ENCODE results near the gene OCIAD2.
A peak's percentile ranks its signal among the peaks of the same experiment; 100 is the strongest.

OCIAD2 gene, protein sequence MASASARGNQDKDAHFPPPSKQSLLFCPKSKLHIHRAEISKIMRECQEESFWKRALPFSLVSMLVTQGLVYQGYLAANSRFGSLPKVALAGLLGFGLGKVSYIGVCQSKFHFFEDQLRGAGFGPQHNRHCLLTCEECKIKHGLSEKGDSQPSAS

DNA sequence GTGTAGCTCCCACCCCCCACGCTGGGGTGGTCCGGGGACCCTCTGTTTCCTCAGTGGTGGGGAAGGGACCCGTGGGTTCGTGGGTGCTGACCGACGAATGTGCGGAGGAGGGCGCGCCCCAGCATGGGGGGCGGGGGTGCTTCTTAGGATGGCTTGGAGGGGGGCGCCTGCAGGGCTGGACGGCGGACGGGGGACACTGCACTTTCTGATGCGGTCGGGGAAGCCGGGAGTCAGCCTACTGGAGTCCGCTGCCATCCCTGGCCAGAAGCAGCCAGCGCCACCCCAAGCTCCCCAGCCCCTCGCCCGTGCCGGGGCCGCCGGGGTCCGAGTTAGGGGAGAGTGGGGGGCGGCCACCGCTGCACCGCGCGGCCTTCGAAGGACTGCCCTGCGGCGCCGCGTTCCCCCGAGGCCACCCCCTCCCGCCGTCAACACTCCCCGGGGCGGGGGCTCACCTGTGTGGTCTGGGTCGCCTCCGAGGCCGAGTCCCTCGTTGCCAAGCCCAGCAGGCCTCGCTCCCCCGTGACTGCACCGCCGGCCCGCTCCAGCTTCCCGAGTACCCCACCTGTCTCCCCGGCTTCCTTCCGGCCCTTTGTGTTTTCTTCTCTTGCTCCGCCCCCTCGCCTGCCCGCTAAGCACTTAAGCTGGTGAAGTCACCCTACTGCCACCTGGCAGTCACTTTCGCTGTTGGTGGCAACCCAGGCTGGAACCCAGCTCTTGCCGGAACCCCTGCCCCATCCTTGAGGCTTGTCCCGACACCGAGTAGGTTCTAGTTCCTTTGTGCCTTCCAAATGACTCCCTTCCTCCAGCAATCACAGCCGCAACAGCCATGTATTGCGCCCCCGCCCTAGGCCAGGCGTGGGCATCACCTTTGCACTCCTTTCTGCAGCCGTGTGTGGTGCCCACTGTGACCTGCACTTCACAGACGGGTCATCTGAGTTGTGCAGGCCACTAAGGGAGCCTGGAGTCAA, at the start of gene OCIAD2:
Gene OCIAD2, minus strand, starts transcription at position 569 of the 968 bp plus-strand sequence. CDS start 2,225 bp downstream, outside the sequence.
- CTCF ChIA-PET: interaction anchor here (0.7 to 1.9 kb wide), 4 partner anchors 39 to 328 kb away, joined by 3 to 7 read pairs (median 4); no protein-coding TSS in a partner anchor
- peak within 1 kb of the TSS; percentile 82 for H3K4me3 Mint-ChIP-seq
- H3K4me1 Mint-ChIP-seq: peaks cover 41% of the 10 kb centered on the region
- DNase-seq: peak; percentile 91
- peaks cover 30% of the 10 kb centered on the region for H3K36me3 Mint-ChIP-seq
- H3K27ac Mint-ChIP-seq: peak within 1 kb of the TSS; percentile 84
- no peaks in the 10 kb centered on the region for H3K9me3 Mint-ChIP-seq
- no peaks in the 10 kb centered on the region for H3K27me3 Mint-ChIP-seq

DNA sequence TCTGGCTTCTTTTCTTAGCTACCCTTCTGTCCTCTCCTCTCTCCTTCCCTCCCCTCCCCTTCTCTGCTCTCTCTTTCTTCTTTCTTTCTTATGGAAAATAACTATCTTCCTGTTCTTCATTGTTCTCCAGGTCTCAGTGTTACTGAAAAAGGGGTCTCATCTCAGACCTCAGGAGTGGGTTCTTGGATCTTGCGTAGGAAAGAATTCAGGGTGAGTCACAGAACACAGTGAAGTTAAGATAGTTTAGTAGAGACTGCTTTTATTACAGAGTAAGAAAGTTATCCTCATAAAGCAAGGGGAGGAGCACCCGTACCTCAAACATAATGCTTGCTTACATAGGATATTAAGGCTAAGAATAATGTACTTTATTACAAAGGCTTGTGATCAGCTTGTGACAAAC, 47.7 kb upstream of the OCIAD2 start:
- H3K4me1 Mint-ChIP-seq: no peaks in the 10 kb centered on the region
- CTCF ChIA-PET: interaction anchor here (0.5 kb wide), 1 partner anchor 376 kb away, joined by 3 read pairs; no protein-coding TSS in a partner anchor
- H3K27me3 Mint-ChIP-seq: peaks cover 2% of the 10 kb centered on the region
- H3K4me3 Mint-ChIP-seq: no peak overlapping the region
- no peak overlapping the region for H3K27ac Mint-ChIP-seq
- DNase-seq: no peak
- H3K9me3 Mint-ChIP-seq: no peaks in the 10 kb centered on the region
- H3K36me3 Mint-ChIP-seq: no peaks in the 10 kb centered on the region

DNA sequence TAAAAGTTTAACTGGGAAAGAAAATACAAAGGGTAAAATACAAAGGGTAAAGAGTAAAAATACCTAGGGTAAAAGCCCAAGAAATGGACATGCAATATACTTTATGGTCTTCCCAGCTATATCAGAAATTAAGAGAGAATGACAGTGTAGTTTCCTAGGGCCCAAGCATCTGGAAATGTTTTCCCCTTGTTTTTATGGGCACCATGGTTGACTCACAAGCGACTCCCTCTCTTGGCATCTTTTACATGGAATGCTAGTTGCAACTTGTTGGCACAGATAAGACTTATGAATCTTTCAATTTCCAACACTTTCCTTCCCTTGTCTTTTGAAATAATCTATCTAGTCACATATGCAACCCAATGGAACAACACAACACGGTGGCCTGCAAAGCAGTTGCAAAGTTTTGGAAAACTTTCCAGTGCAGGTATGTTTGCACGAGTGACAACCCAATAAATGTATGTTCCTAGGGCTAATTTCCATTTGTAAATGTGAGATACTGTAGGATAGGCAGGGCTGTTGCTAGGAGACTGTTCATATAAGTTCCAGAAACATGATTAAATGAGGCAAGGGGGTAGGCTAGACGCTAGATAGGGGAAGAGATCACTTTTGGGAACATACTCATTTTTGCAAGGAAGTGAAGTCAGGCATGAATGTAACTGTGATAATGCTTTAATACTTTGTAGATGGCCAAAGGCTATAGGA, 43.1 kb upstream of the OCIAD2 start:
- H3K9me3 Mint-ChIP-seq: no peaks in the 10 kb centered on the region
- CTCF ChIA-PET: no interaction called here
- H3K4me3 Mint-ChIP-seq: no peak overlapping the region
- peaks cover 4% of the 10 kb centered on the region for H3K4me1 Mint-ChIP-seq
- DNase-seq: no peak
- H3K27ac Mint-ChIP-seq: no peak overlapping the region
- no peaks in the 10 kb centered on the region for H3K36me3 Mint-ChIP-seq
- H3K27me3 Mint-ChIP-seq: no peaks in the 10 kb centered on the region

DNA sequence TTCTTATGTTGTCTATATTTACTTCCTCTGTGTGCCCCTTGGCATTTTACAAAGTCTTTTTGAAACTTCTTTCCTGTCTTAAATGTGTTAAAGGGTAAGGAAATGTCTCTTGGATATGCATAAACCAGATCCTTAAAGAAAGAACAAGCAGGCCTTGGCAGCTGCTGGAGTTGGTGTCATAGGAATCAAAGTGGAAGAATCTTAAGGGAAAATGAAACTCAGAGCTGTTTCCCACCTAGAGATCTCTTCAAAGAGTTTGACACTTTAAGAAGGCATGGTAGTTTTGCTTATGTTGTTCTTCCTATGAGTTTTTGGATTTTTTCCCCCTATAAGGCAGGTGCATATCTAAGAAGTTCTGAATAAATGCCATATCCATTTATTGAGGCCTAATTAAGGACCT, 42.5 kb upstream of the OCIAD2 start:
- no peaks in the 10 kb centered on the region for H3K27me3 Mint-ChIP-seq
- H3K4me3 Mint-ChIP-seq: no peak overlapping the region
- CTCF ChIA-PET: no interaction called here
- H3K9me3 Mint-ChIP-seq: no peaks in the 10 kb centered on the region
- H3K27ac Mint-ChIP-seq: no peak overlapping the region
- peaks cover 10% of the 10 kb centered on the region for H3K4me1 Mint-ChIP-seq
- no peaks in the 10 kb centered on the region for H3K36me3 Mint-ChIP-seq
- no peak for DNase-seq

DNA sequence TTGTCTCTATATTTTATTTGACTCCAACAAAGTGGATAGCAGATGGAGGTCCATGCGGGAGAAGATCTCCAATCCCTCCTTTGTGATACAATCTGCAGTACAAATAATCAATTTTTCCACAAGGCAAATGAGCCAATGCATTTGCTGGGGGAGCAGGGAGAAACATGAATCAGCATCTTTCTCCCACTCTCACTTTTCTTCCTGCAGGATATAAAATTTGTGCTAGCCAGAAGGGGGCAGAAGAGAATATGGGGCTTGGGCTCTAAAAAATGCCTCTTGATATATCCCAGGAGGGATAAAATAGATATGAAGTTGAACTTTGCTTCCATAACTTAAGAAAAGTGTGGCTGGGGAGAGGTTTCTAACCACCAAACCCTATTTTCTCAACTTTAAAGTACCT, 41.2 kb upstream of the OCIAD2 start:
- Mint-ChIP-seq H3K27ac (no peak overlapping the region), H3K36me3 (no peaks in the 10 kb centered on the region), H3K27me3 (peaks cover 5% of the 10 kb centered on the region), H3K9me3 (no peaks in the 10 kb centered on the region), H3K4me1 (peaks cover 12% of the 10 kb centered on the region), H3K4me3 (no peak overlapping the region)
- DNase-seq: no peak
- CTCF ChIA-PET: interaction anchor here (2.0 kb wide), 1 partner anchor 11 kb away, joined by 4 read pairs; no protein-coding TSS in a partner anchor

DNA sequence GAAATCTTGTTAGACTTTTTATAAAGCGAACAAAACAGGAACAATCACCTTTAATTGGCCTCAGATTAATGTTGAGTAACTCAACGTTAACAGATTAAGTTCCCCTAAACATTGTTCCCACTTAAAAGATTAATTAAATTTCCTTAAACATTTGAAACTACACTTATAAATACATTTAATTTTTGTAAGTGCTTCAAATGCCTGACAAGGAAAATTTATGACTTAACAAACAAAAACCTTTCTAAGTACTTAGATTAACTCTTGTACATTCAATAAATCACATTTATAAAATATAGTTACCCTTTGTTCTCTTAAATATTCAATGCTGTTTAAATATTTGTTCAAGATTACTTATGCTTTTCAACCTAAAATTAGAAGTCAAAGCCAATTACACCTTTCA, 39.4 kb upstream of the OCIAD2 start:
- H3K36me3 Mint-ChIP-seq: no peaks in the 10 kb centered on the region
- H3K9me3 Mint-ChIP-seq: no peaks in the 10 kb centered on the region
- CTCF ChIA-PET: interaction anchor here (2.0 kb wide), 1 partner anchor 12 kb away, joined by 4 read pairs; no protein-coding TSS in a partner anchor
- DNase-seq: no peak
- peaks cover 12% of the 10 kb centered on the region for H3K4me1 Mint-ChIP-seq
- H3K27ac Mint-ChIP-seq: no peak overlapping the region
- no peak overlapping the region for H3K4me3 Mint-ChIP-seq
- peaks cover 14% of the 10 kb centered on the region for H3K27me3 Mint-ChIP-seq

DNA sequence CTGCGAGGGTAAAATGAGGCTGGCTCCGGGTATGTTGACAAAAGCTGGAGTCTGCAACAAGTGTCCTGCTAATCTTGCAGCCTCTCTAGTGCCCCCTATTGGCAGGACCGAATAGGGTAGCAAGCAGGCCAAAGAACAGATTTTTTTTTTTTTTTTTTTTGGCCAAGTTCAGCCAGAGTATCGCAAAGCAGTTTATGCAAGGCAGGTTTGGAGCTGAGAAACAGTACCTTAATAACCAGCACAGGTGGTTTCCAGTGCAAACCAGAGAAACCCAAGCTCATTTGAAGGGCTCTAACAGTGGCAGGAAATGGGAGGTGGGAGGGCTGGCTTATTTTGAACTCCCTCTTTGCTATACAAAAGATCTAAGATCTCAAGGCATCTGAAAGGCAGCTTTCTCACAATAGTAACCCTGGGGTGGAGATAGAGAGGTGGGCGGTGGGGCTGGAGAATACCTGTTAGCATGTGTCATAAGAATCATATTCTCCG, 38.2 kb upstream of the OCIAD2 start:
- H3K4me1 Mint-ChIP-seq: peaks cover 12% of the 10 kb centered on the region
- H3K9me3 Mint-ChIP-seq: no peaks in the 10 kb centered on the region
- CTCF ChIA-PET: interaction anchor here (0.6 to 2.3 kb wide), 18 partner anchors 8 to 546 kb away, joined by 3 to 7 read pairs (median 4); partner anchors contain the start of genes FRYL and OCIAD2
- peak; percentile 68 for DNase-seq
- no peaks in the 10 kb centered on the region for H3K36me3 Mint-ChIP-seq
- no peak overlapping the region for H3K4me3 Mint-ChIP-seq
- H3K27me3 Mint-ChIP-seq: peaks cover 14% of the 10 kb centered on the region
- H3K27ac Mint-ChIP-seq: no peak overlapping the region

DNA sequence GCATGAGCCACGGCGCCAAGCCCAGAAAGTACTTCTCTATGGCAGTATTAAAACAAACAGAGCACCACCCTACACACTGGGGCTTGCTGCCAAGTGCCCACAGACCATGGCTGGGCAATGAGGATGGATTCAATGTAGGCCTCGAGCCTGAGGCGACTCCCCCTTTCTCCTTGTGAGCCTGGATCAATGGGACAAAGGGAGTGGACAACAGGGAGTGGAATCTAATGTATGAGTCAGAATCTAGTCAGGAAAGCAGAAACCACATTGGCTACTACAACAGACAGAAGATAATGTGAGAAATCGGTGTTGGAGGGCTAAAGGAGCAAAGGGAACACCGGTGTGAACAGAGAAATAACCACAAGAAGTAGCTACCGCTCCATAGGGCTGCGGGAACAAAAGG, 37.7 kb upstream of the OCIAD2 start:
- no peak overlapping the region for H3K4me3 Mint-ChIP-seq
- no peak for DNase-seq
- H3K27me3 Mint-ChIP-seq: peaks cover 14% of the 10 kb centered on the region
- peaks cover 12% of the 10 kb centered on the region for H3K4me1 Mint-ChIP-seq
- CTCF ChIA-PET: interaction anchor here (0.8 to 2.3 kb wide), 11 partner anchors 8 to 366 kb away, joined by 3 to 7 read pairs (median 4); partner anchors contain the start of gene FRYL
- H3K9me3 Mint-ChIP-seq: no peaks in the 10 kb centered on the region
- no peaks in the 10 kb centered on the region for H3K36me3 Mint-ChIP-seq
- peak overlapping the region; percentile 33 for H3K27ac Mint-ChIP-seq

DNA sequence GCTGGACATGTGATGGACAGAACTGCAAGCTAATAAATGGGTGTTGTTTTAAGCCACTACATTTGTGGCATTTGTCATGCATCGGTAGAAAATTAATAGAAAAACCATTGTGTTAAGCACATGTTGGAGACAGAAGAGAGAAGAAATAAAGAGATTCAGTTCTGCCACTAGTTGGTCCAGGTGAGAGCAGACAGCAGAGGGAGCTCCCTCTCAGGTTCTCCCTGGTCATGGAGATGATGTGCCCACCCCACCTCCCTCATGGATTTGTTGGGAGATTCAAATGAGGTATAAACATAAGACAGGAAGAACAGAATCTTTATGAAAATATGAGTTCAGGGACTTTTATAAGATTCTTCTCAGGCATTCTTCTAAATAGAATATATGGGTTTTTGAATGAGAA, 36.8 kb upstream of the OCIAD2 start:
- no peak overlapping the region for H3K27ac Mint-ChIP-seq
- H3K4me3 Mint-ChIP-seq: no peak overlapping the region
- H3K9me3 Mint-ChIP-seq: no peaks in the 10 kb centered on the region
- H3K27me3 Mint-ChIP-seq: peaks cover 14% of the 10 kb centered on the region
- CTCF ChIA-PET: interaction anchor here (0.8 to 2.3 kb wide), 4 partner anchors 12 to 365 kb away, joined by 3 to 6 read pairs (median 4); no protein-coding TSS in a partner anchor
- DNase-seq: no peak
- no peaks in the 10 kb centered on the region for H3K36me3 Mint-ChIP-seq
- H3K4me1 Mint-ChIP-seq: peaks cover 12% of the 10 kb centered on the region

DNA sequence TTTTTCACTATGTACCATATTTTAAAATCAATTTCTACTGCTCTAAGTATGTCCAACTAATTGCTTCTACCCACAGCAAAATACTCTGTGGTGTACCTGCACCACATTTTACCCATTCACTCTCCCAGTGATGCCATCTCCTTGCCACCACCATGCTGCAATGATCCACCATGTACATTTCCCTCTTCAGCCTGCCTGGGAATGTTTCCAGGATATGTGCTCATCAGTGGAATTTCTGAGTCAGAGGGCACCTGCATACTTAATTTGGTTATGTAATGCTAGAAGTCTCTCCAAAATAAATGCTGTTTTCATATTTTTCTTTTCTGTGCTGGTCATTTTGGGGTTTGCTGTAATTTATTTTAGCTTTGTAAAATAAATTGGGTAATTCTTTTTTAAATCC, 33.2 kb upstream of the OCIAD2 start:
- Mint-ChIP-seq H3K9me3 (peaks cover 2% of the 10 kb centered on the region), H3K4me3 (no peak overlapping the region), H3K27me3 (peaks cover 14% of the 10 kb centered on the region), H3K36me3 (no peaks in the 10 kb centered on the region), H3K27ac (no peak overlapping the region), H3K4me1 (peaks cover 8% of the 10 kb centered on the region)
- CTCF ChIA-PET: no interaction called here
- no peak for DNase-seq

DNA sequence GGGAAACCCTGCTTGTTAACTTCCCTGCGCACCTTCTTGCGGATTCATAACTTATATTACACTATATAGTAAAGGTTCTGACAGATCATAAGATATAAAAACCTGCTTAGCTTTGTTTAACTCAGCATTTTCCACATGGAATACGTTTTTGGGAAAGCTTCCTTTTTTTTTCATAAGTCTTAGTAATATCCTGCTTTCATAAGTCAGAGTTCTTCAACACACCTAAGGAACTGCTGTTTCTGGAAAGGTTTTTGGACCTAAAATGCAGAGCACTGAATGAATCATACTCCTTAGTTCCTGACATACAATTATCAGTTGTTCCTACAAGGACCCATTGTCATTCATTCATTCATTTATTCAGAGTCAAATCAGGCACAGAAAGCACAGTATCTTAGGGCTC, 32.3 kb upstream of the OCIAD2 start:
- DNase-seq: no peak
- CTCF ChIA-PET: no interaction called here
- H3K27me3 Mint-ChIP-seq: peaks cover 14% of the 10 kb centered on the region
- peaks cover 2% of the 10 kb centered on the region for H3K9me3 Mint-ChIP-seq
- H3K4me3 Mint-ChIP-seq: no peak overlapping the region
- H3K4me1 Mint-ChIP-seq: no peaks in the 10 kb centered on the region
- no peak overlapping the region for H3K27ac Mint-ChIP-seq
- no peaks in the 10 kb centered on the region for H3K36me3 Mint-ChIP-seq

DNA sequence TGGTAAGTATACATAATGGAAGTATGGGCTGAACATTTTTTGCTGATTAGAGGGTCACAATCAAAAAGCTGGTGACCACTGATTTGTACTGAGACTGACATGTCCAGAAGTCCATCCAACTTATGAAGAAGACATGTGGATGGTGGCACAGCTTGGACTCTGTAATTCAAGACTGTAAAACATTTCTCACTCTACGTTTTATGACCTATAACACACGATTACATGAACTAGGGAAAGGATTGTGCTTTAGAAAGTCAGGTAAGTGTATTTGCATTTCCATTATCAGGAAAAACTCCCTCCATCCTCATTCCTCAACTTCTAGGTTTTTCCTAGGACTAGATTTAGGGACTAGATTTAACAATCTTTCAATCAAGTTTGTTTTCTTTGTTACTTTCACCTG, 30.5 kb upstream of the OCIAD2 start:
- H3K36me3 Mint-ChIP-seq: no peaks in the 10 kb centered on the region
- CTCF ChIA-PET: interaction anchor here (0.9 kb wide), 1 partner anchor 7 kb away, joined by 3 read pairs; no protein-coding TSS in a partner anchor
- H3K4me1 Mint-ChIP-seq: no peaks in the 10 kb centered on the region
- H3K9me3 Mint-ChIP-seq: peaks cover 2% of the 10 kb centered on the region
- DNase-seq: no peak
- H3K27me3 Mint-ChIP-seq: peaks cover 6% of the 10 kb centered on the region
- H3K4me3 Mint-ChIP-seq: no peak overlapping the region
- no peak overlapping the region for H3K27ac Mint-ChIP-seq

DNA sequence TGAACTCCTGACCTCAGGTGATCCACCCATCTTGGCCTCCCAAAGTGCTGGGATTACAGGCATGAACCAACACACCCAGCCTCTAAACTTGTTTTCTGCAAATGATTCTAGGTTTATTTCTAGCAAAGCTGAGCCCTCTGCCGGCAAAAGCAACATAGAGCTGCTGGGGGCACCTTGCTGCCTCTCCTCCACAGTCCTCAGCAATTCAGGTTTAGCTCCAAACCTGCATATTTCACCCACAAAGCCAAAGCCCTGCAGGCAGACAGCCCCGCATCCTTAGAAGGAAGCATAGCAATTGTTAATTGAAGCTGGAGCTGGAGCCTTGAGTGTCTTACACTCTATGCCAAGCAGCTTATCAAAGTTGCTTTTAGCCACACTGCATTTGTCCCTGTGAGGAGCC, 24.9 kb upstream of the OCIAD2 start:
- Mint-ChIP-seq H3K27ac (no peak overlapping the region), H3K4me1 (no peaks in the 10 kb centered on the region), H3K4me3 (no peak overlapping the region), H3K27me3 (no peaks in the 10 kb centered on the region), H3K9me3 (no peaks in the 10 kb centered on the region), H3K36me3 (no peaks in the 10 kb centered on the region)
- DNase-seq: no peak
- CTCF ChIA-PET: interaction anchor here (0.9 to 1.4 kb wide), 2 partner anchors 12 to 13 kb away, joined by 3 to 4 read pairs; no protein-coding TSS in a partner anchor

DNA sequence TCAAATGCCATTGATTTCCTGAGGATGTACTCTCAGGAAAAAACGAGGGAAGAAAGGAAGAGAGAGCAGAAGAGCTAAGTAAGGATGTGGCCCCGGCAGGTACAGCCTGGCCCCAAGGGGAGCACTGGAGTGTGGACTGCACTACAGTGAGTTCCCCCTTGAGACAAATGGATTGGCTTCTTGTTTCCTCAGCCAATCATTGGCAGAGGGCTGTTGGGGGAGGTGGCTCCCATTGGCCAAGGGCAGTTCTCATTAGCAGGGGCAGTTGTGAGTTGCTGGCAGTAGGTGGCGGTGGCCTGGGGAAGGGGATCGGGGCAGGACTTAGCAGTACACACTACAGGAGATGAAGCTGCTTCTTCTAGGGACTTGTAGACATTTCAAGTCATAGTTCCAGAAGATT, 24.1 kb upstream of the OCIAD2 start:
- Mint-ChIP-seq H3K4me3 (no peak overlapping the region), H3K4me1 (no peaks in the 10 kb centered on the region), H3K27me3 (no peaks in the 10 kb centered on the region), H3K36me3 (no peaks in the 10 kb centered on the region), H3K9me3 (no peaks in the 10 kb centered on the region), H3K27ac (no peak overlapping the region)
- no peak for DNase-seq
- CTCF ChIA-PET: interaction anchor here (0.6 to 1.4 kb wide), 2 partner anchors 14 to 76 kb away, joined by 3 to 4 read pairs; no protein-coding TSS in a partner anchor
